HG03571 (cell line): ENCODE data around the gene PLEKHB2.
"Not testable (repeated sequence)": the region's sequence is repeated elsewhere in the genome, so short reads cannot be mapped to it uniquely, and the experiment has no call there.

Experiments used
- ATAC-seq: cut with Tn5 transposase; IDR thresholded peaks from one replicate; pipeline ENCODE4 v1.9.1; 2021; ENCODE audit not compliant: unreplicated experiment

PLEKHB2 gene

DNA sequence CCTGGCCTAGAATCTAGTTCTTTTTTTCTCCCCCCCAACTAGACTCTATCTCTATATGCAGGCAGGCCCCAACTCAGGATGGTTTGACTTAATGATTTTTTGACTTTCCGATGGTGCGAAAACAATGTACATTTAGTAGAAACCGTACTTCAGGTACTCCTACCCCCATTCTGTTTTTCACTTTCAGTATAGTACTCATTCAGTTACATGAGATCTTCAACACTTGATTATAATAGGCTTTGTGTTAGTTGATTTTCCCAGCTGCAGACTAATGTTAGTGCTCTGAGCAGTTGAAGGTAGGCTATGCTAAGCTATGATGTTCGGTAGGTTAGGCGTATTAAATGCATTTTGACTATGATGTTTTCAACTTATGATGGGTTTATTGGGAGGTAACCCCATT is 37.7 kb downstream of the PLEKHB2 start:
- ATAC-seq: no peak

DNA sequence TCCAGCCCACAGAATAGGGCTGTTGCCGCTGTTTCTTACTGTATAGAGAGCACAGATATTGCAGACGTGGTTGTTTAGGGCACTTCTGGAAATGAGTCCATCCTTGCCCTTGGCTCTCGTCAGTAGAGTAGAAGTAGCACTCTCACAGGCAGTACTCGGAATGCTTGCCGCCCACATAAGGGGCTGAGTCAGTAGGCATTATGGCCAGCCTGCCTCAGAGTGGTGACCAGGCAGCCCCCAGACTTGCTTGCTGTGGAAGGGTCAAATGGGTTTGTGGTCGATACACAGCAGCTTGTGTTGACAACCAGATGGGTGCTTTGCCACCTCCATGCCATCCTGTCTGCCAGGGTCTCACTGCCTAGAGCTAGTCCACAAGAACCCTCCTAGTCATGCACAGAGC is 38.7 kb downstream of the PLEKHB2 start:
- ATAC-seq: no peak

- peak; percentile 66 for ATAC-seq
These were observed 39.9 kb downstream of the PLEKHB2 start for GRCh38 chr2:131145040-131145439.

- ATAC-seq: no peak
These were observed 41.1 kb downstream of the PLEKHB2 start for GRCh38 chr2:131146231-131146630.

- ATAC-seq: no peak
These were observed 41.6 kb downstream of the PLEKHB2 start for GRCh38 chr2:131146749-131147148.

DNA sequence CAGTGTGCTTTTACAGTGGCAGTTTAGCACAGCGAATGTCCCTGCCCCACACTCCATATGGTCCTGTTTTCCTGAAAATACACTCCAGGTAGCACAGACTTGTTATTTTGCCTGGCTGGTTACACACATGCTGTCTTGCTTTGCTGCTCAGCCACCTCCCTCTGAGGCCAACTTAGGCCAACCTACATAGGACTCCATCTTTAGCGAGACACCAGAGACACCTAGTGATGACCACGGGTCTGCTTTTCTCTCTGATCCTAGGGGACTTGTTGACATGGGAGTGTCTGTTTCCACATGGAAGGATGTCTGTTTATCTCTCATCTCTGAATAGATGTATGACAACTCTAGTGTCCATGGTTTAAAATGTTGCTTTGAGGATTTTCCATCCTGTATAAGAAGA is 43.3 kb downstream of the PLEKHB2 start:
- no peak for ATAC-seq

DNA sequence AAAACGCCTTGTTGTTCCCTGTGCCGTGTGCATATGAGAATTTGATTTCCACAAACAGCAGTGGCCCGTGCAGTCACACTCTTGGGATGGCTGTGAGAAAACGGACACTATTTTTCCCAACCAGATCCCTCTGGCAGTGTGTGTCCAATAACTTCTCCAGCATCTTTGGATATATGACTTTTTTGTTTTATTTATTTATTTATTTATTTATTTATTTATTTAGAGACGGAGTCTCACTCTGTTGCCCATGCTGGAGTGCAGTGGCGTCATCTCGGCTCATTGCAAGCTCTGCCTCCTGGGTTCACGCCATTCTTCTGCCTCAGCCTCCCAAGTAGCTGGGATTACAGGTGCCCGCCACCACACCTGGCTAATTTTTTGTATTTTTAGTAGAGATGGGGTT is 45.0 kb downstream of the PLEKHB2 start:
- ATAC-seq: not testable (repeated sequence)

- ATAC-seq: no peak
These were observed 46.3 kb downstream of the PLEKHB2 start for GRCh38 chr2:131151398-131151797.

DNA sequence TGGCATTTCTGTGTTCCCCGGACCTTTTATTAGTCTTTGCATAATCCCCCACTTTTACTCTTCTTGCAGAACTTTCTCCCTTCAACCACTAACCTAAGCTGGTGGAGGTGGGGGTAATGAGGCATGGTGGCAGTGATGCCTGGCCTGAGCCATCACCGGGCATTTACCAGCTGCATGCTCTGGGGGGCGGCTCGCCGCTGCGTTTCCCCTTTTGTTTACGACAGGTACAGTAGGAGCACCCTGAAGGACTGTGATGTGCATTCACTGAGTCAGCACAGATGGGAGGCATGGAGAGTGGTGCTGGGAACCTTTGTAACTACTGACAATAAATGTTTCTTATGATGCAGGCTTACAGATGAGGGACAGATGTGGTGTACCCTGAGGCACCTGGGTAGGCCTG is 46.9 kb downstream of the PLEKHB2 start:
- no peak for ATAC-seq

DNA sequence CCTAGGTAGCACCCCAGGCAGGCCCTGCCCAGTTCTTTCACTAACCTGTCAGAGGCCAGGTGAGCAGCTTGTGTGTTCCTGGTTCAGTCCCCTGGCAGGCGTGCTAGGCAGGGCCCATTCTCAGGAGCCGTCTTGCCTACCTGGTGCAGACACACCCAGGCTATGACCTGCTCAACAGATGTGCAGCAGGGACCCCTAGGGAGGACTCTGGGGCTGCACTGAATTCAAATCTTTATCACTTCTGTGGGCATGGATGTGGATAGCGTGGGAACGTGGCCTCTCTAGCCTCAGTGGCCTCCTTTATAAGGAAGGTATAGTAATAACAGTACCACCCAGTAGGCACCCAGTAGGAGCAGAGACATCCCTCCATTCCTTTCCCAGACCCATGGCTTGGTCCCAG is 48.4 kb downstream of the PLEKHB2 start:
- ATAC-seq: peak; percentile 10

DNA sequence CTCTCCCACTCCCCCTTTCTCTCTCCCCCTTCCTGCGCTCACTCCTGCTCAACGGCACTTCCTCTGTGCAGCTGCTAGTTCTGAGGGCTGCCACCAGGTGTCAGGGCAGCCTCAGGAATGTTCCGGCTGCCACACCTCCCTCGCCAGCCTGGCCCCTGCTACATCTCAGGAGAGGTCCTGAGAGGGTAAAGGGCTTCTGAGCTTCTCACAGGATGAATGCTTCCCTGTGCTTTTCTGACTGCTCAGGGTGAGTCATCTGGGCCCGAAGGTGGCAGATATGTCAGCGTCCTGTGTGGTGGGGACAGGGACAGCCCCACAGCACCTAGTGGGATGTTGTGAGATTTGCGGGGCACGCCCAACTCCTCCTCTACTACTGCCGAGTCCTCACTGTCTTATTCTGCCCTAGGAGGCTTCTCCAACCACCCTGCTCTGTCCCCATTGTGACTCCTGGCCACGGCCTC is 49.0 kb downstream of the PLEKHB2 start:
- ATAC-seq: peak; percentile 92

DNA sequence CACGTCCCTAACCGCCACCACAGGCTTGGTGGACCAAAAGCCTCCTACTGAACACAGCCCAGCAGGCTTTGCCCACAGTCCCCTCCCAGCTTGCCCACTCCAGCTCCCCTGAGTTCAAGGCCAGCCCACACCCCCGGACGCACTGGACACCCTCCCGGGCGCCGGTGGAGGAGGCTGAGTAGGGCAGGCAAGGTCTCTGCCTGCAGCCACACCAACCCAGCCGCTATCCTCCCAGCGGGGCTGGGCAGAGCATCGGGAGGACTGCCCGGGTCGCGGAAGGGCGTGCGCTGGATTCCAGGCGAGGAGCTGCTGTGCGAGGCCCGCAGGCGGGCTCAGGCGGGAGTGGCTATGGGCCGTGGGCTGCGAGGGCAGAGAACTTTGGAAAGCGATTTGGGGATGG is 49.5 kb downstream of the PLEKHB2 start:
- no peak for ATAC-seq

DNA sequence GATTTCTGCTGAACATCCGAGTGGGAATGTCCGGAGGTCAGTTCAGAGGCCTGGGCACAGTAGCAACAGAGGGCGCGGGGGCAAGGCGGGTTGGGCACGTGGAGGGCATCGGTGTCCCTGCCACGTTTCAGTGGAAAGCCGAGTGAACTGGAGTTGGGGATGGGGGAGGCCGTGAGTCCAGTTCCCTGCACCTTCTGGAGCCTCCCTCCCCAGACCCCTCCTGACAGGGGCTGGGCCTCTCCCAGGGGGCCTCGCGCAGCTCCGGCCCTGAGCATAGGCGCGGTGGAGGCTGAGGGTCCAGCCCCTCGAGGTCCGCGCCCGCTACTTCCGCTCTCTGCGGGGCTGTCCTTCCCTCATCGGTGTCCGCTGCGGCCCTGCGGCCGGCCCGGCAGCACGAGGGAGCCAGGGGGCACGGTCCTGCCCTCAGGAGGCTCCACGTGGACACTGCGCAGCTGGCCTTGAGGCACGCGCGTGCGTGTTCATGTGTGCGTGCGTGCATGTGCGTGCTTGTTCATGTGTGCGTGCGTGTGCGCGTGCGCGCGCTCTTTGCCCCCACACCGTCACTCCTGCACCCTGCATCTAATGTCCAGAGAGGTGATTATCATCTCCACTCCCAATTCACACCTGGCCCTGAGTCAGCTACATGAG is 50.2 kb downstream of the PLEKHB2 start:
- ATAC-seq: no peak

- ATAC-seq: no peak
These were observed 51.5 kb downstream of the PLEKHB2 start for GRCh38 chr2:131156452-131157149.

DNA sequence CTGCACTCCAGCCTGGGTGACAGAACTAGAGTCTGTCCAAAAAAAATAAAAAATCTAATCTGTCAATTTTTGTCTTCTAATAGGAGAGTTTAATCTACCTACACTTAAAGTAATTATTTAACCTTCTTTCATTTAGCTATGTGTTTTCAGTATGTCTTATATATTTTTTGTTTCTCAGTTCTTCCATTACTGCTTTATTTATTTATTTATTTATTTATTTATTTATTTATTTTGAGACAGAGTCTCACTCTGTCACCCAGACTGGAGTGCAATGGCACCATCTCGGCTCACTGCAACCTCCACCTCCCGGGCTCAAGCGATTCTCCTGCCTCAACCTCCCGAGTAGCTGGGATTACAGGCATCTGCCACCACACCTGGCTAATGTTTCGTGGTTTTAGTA is 60.4 kb downstream of the PLEKHB2 start:
- not testable (repeated sequence) for ATAC-seq

DNA sequence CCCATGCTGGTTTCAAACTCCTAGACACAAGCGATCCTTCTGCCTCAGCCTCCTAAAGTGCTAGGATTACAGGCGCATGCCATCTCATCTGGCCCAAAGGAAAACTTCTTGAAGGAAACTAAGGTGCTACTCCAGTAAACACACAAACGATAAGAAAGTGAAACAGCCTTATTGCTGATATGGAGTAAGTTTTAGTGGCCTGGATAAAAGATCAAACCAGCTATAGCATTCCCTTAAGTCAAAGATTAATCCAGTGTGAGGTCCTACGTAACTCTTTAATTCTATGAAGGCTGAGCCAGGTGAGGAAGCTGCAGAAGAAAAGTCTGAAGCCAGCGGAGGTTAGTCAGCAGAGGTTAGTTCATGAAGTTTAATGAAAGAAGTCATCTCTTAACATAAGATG is 63.4 kb downstream of the PLEKHB2 start:
- ATAC-seq: no peak

DNA sequence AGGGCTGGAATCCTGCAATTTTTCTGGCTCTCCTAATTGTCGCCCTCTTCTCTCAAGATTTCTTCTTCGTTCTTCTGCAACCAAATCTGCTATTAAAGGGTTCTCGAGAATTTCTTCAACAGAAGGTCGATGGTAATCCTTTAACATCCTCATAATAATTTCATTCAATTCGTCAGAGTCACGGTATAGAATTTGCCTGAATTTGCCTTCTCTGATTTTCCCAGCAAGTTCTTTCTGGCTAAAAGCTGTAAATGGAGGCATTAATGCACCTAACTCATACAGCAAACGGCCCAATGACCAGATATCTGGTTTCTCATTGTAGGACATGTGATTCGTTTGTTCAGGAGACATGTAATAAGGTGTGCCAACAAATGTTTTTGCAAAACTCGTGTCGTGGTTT is 72.9 kb downstream of the PLEKHB2 start:
- ATAC-seq: not testable (repeated sequence)

- ATAC-seq: not testable (repeated sequence)
These were observed 73.7 kb downstream of the PLEKHB2 start for GRCh38 chr2:131178721-131179418.

- not testable (repeated sequence) for ATAC-seq
These were observed 76.3 kb downstream of the PLEKHB2 start for GRCh38 chr2:131181451-131181850.

GRCh38 chr2:131193421-131193820 is 88.3 kb downstream of the PLEKHB2 start:
- not testable (repeated sequence) for ATAC-seq

DNA sequence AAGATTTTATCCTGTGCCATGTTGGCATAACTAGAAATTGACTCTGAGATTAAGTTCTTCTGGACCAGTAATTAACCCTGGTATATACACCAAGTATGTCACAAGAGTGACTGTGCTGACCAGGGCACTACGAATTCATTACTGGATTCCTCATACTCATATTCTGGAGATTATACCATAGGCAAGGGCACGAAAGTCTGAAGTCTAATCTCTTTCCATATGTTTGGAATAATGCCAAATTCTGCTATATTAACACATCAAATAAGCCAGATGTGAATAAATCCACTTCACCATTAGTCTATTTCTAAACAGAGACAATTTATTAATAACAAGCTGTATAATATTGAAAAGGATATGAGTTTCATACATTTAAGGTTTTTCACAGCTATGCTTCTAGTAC is 91.0 kb downstream of the PLEKHB2 start:
- ATAC-seq: not testable (repeated sequence)
